ENCODE results near the gene AGK.
A peak's percentile ranks its signal among the peaks of the same experiment; 100 is the strongest.

Gene AGK

GRCh38 chr7:141585592-141586510 lies 34.6 kb downstream of the AGK start:
- no peak for FAIRE-seq

GRCh38 chr7:141586878-141587277 lies 35.7 kb downstream of the AGK start:
- FAIRE-seq (no peak), DNase-seq (ENCODE audit: insufficient read length, low spot score) (no peak)
- TF ChIP-seq, protein P1, sequence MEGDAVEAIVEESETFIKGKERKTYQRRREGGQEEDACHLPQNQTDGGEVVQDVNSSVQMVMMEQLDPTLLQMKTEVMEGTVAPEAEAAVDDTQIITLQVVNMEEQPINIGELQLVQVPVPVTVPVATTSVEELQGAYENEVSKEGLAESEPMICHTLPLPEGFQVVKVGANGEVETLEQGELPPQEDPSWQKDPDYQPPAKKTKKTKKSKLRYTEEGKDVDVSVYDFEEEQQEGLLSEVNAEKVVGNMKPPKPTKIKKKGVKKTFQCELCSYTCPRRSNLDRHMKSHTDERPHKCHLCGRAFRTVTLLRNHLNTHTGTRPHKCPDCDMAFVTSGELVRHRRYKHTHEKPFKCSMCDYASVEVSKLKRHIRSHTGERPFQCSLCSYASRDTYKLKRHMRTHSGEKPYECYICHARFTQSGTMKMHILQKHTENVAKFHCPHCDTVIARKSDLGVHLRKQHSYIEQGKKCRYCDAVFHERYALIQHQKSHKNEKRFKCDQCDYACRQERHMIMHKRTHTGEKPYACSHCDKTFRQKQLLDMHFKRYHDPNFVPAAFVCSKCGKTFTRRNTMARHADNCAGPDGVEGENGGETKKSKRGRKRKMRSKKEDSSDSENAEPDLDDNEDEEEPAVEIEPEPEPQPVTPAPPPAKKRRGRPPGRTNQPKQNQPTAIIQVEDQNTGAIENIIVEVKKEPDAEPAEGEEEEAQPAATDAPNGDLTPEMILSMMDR (IDR thresholded peaks at IDR 0.05; ENCODE audit: insufficient read depth, missing control alignments) = no peak

More at GRCh38 chr7:141585592-141586510, 34.6 kb downstream of the AGK start:
- DNase-seq (ENCODE audit: insufficient read length, low spot score) = no peak
- TF ChIP-seq, protein P1 (IDR thresholded peaks at IDR 0.05; ENCODE audit: insufficient read depth, missing control alignments) = no peak

GRCh38 chr7:141587304-141587703 lies 36.1 kb downstream of the AGK start:
- DNase-seq (ENCODE audit: insufficient read length, low spot score) (no peak), FAIRE-seq (no peak)
- TF ChIP-seq, protein P1 (IDR thresholded peaks at IDR 0.05; ENCODE audit: insufficient read depth, missing control alignments) = no peak

- DNase-seq (ENCODE audit: insufficient read length, low spot score) (no peak), FAIRE-seq (no peak)
- TF ChIP-seq, protein P1 (IDR thresholded peaks at IDR 0.05; ENCODE audit: insufficient read depth, missing control alignments) = no peak
These were observed 37.7 kb downstream of the AGK start for GRCh38 chr7:141588912-141589311.

GRCh38 chr7:141590071-141590470 lies 38.9 kb downstream of the AGK start:
- TF ChIP-seq, protein P1 (IDR thresholded peaks at IDR 0.05; ENCODE audit: insufficient read depth, missing control alignments) = no peak
- FAIRE-seq (no peak), DNase-seq (ENCODE audit: insufficient read length, low spot score) (no peak)

DNA sequence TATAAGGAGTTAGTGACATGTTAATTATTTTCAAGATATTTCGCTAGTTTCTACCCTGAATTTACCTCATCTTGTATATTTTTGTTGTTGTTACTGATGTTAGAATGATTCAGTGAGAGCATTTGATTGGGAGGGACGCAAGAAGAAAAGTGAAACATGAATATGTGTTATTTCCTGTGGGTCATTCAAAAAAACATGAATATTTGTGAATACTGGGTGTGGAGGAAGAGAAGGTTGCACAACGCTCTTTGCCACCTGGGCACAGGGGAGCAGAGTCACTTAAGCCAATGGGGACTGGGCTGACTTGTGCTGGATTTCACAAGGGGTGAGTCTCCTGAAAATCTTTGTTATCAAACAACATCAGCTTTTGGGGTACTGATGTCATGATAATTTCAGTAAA lies 39.5 kb downstream of the AGK start:
- TF ChIP-seq, protein P1 (IDR thresholded peaks at IDR 0.05; ENCODE audit: insufficient read depth, missing control alignments) = no peak
- DNase-seq (ENCODE audit: insufficient read length, low spot score) = no peak
- no peak for FAIRE-seq

DNA sequence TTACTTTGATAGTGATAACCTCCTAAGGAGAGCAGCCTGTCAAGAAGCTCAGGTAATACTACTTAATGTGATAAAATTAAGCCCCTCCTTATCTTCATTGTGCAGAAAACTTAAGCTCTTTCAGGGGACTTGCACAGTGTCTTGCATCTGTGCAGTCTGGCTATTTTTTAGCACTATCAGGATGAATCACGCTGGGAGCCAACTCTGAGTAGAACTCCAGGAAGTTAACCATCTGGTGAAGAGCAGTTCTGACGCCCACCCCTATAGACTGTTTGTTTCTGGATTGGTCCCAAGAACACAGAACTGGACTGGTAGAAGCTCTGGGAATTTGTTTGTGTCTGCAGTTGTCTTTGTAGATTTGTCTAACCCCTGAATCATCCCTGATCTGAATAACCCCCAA lies 41.9 kb downstream of the AGK start:
- DNase-seq (ENCODE audit: insufficient read length, low spot score) = no peak
- TF ChIP-seq, protein P1 (IDR thresholded peaks at IDR 0.05; ENCODE audit: insufficient read depth, missing control alignments) = no peak
- peak; percentile 93 for FAIRE-seq
